Tongue (tissue), 2 donors: ENCODE results near the gene SREBF1. TPM values are rescaled to one million over a fixed set of nuclear protein-coding genes. Genes with fewer than 3 reads are reported as not detected.

ENCODE experiments used
- DNase-seq: peaks from one replicate; pipeline ENCODE4 v3.0.0-alpha.2; 2015
- total RNA-seq: library from RNA; depleted of rRNA; stranded (reverse); fragments of >200 nt; gene quantifications from one replicate; pipeline ENCODE4 v1.2.3, GENCODE V29; 2014

SREBF1 gene
- total RNA-seq, 1 donor from 2014 or later = 52.7 TPM

DNA sequence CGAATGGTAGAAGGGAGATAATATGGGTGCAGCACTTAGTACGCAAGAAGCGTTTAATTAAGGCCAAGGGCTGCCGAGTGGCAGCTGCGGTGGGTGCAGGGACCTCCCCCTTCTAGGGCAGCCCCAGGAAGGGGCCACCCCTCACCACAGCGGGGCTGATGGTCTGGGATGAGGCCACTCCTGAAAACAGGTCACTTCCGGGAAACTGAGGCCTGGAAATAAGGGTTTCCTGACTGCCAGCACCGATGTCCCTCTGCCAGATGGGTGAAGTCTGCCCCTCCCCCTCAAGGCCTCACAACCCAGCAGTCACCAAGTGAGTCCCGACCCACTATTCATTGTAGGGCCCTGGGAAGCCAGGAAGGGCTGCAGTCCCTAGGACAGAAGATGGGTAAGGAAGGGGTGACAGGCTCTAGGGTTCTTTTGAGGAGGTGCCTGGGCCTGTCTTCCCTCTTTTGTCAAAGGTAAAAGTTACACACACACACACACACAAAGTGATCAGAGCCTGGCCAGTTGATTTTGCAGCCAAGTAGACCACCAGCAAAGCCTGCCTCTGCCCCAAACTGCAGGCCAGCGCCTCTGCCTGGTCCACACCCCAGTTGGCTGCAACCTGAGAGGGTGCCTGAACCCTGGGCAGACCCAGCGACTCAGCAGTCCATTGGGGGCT lies 12.5 kb downstream of the SREBF1 start:
- DNase-seq = peak; percentile 40

- DNase-seq = peak; percentile 95
These were observed 13.2 kb downstream of the SREBF1 start for GRCh38 chr17:17823433-17824118.

DNA sequence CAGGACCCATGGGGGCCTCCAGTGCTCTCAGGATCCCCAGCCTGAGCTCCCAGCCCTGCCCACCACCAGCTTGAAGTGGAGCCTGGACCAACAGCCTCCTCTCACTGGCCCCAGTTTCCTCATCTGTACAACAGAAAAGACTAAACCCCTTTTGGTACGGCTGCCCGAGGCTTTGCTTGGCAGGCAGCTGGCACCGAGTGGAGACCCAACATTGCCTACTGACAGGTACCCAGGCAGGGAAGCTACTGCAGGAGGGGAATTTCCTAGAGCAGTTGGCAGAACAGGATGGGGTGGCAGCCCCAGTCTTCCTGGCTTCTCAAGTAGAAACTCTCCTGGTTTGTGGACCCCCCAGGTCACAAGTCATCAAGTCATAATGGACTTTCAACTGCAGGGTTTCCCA lies 14.2 kb downstream of the SREBF1 start:
- DNase-seq = no peak

DNA sequence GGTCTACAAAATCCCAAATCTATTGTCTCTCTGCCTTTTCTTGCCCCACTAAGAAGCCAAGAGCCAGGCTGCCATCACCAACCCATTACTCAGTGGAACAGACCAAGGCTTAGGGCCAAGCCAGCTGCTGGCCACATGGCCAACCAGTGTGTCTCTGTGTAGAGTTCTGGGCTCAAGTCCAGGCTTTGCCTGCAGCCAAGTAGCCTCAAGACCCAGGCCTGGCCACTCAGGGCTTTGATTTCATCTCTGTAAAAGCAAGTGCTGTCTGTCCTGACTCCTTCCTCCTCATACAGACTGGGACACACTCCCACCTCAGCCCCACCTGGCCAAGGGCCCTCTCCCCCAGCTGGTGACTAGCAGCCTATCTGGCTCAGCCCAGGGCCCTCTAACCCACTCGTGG lies 14.6 kb downstream of the SREBF1 start:
- peak; percentile 47 for DNase-seq

DNA sequence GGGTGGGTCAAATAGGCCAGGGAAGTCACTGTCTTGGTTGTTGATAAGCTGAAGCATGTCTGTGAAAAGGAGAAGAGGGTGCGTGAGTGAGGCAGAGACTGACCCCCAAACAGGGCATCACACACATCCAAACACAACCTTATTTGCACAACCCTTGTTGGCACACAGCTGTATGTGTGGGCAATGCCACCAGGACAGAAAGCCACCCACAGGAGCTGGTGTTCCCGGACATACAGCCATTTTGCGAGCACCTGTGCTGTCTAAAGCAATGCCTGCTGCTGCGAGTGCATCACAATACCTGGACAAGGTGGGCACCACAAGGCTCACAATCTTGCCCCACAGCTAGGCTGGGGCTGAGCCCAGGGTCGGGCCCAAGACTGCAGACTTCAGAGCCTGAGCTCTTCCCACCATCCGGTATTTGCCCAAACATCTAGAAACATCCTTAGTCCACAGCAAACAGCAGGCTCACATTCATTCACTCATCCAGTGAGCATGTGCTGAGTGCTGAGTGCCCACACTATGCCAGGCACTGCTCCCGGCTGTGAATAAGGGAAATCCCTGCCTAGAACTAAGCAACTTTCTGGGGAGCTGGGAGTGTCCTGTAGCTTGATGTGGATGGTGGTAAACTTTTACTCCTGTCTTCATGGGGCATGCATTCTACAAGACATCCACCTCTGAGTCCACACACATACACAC lies 16.2 kb downstream of the SREBF1 start:
- no peak for DNase-seq

DNA sequence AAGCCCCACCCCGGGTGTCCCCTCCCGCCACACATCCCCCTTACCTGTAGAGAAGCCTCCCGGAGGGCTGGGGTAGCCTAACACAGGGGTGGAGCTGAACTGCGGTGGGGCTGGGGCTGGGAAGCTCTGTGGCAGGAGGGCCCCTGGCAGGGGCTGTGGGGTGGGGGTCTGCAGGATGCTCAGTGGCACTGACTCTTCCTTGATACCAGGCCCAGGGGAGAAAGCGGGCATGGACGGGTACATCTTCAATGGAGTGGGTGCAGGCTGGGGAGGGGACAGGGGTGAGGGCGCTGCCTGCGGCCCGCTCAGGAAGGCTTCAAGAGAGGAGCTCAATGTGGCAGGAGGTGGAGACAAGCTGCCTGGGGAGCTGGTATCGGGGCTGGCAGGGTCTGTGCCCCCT lies 16.7 kb downstream of the SREBF1 start:
- DNase-seq = no peak

DNA sequence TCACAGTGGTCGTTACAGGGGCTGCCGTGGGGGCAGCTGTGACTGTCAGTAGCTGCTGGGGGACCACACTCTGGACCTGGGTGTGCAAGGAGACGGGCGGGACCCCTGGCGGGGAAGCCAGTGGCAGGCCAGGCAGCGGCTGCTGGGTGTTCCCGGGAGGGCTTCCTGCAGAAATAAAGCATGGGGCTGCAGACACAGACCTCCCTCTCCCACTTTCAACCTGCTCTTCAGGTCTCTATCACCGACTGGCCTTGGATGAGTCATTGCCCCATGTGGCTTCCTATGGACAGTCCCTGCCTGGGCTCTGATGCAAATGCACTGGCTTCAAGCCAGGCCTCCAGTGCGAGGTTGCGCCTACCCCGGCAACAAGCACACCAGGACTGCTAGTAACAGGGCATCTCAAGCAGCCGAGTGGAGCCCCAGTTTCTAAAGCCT lies 17.2 kb downstream of the SREBF1 start:
- DNase-seq = no peak

GRCh38 chr17:17819111-17819510 lies 17.7 kb downstream of the SREBF1 start:
- DNase-seq = no peak

- no peak for DNase-seq
These were observed 18.7 kb downstream of the SREBF1 start for GRCh38 chr17:17818088-17818526.

GRCh38 chr17:17817552-17817947 lies 19.2 kb downstream of the SREBF1 start:
- no peak for DNase-seq

DNA sequence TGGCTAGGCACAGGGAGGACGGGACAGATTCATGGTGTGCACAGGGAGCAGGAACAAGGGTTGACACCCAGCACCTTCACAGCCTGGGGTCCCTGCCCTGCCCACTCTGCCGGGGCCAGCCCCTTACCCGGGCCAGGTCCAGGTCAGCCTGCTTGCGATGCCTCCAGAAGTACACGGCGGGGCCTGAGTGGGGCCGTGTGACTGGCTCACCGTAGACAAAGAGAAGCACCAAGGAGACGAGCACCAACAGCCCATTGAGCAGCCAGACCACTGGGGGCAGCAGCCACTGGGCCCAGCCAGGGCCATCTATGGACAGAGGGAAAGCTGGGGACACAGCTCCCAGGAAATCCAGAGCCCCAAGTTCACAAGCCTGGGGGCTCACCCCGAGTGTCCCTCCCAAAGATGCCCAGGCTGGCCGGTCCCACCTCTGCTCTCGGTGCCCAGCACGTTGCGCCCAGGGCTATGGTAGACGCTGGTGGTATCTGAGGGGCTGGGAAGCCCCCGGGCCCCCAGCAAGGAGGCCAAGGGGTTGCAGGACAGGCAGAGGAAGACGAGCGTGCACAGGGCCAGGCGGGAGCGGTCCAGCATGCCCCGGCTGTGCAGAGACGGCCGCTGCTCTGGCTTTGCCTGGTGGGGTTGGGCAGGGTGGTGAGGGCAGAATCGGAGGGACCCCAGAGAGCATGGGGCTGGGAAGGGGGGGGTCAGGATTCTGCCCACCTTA lies 19.8 kb downstream of the SREBF1 start:
- DNase-seq = no peak

- peak; percentile 32 for DNase-seq
These were observed 20.5 kb downstream of the SREBF1 start for GRCh38 chr17:17816240-17816814.

- no peak for DNase-seq
These were observed 21.2 kb downstream of the SREBF1 start for GRCh38 chr17:17815436-17816200.

DNA sequence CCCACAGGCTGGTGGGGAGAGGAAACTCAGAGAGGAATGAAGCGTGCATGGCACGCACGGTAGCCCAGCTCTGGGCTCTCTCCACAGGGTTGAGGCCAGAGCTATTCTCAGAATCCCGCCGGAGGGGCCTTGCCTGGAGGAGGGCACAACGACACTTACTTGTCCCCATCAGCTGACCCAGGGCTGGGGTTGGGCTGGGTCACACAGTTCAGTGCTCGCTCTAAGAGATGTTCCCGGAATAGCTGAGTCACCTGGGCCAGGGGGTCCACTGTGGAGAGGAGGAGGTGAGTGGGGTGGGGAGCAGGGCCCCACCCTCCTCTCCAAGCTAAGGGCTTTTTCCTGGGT lies 21.8 kb downstream of the SREBF1 start:
- DNase-seq = peak; percentile 34

GRCh38 chr17:17814162-17815061 lies 22.4 kb downstream of the SREBF1 start:
- peak; percentile 40 for DNase-seq

DNA sequence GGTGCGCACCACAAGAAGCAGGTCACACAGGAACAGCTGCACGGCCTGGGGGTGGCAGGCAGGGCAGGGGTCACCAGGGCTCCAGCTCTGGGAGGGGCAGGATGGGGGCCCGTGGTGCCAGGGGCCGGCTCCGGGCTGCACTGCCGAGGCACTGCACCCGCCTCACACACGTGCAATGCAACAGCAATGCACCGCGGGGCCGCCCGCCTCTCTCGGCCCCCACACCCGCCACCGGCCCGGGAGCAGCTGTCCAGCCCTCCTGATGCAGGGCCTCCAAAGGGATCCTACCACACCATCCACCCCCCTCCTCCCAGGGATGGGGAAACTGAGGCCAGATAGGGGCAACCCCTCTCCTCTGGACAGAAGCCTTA lies 23.1 kb downstream of the SREBF1 start:
- DNase-seq = no peak

GRCh38 chr17:17813055-17813724 lies 23.6 kb downstream of the SREBF1 start:
- DNase-seq = no peak

- DNase-seq = peak; percentile 77
These were observed 24.4 kb downstream of the SREBF1 start for GRCh38 chr17:17812211-17813054.
